GM21723 (cell line): ENCODE measurements around the gene BAIAP2.

Experiments
- ATAC-seq: cut with Tn5 transposase; IDR thresholded peaks from one replicate; pipeline ENCODE4 v1.9.1; 2021; ENCODE audit warnings: mild to moderate bottlenecking, moderate library complexity; ENCODE audit not compliant: unreplicated experiment

BAIAP2 gene

DNA sequence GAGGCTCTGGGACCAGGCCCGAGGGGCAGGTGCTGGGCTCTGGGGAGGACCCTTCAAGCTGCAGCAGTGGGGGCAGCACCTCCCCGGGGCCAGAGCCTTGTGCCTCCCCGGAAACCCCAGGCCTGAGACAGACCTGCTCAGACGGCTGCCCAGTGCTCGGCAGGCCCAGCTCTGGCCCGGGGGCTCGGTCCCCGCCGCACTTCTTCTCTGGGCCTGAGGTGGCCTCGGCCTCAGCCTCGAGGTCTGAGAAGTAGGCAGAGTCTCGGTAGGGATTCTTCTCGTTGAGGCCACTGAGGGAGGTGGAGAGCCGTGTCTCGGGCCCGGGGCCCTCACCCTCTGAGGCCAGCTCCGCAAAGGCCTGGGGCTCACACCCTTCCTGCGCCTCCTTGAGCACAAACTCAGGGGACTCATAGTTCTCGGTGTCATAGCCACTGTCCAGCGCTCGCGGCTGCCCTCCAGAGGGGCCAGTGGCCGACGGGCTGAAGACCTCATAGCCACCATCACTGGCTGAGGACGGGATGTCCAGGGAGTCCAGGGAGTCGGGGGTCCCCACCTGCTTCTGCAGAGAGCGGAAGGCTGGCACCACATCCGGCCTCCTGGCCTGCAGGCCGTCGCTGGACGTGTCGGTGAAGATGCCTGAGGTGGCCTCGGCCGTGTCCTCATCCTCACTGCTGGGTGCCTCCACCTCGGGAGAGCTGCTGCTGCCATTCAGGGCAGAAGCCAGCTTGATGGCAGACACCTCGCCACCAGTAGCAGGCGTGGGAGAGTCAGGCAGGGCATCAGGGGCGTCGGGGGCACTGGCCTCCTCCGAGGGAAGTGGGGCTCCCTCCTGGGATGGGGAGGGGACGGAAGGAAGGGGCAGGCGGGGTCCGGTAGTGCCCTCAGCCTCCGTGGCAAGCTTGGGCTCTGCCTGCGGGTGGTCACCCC lies 86.0 kb downstream of the BAIAP2 start:
- ATAC-seq = no peak

DNA sequence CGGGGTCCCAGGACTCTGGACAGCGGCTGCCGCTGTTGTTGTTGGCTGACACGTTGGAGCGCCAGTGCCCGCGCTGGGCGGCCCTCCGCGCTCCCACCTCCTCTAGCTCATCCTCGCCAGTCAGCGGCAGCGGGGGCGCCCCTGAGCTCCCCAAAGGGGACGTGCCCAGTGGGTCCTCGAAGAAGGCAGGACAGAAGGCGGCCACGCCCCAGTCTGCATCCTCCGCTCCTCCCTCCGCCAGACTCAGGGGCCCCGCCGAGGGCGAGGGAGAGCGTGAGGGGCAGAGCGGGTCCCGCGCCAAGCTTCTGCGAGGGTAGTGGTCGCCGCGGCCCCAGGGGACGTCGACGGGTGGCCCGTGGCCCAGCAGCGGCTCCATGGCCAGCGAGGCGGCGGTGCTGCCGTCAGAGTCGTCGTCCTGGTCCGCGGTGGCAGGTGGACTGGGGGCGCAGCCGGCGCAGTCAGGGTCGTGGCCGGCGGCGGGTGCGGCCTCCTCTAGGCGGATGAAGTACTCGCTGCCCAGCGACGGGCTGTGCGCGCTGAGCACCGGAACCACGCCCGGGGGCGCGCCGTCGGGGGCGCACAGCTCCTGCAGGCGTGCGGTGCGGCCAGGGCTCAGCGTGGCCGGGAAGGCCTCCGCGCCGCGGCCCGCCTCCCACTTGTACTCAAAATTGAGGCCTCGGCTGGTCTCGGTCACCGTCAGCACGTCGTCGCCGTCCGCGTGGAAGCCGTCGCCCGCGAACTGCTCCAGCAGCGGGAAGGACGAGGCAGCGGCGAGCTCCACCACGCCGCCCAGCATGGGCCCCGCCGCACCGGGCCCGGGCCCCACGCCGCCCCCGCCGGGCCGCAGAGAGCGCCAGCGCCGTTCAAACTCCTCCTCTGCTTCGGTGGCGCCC lies 87.1 kb downstream of the BAIAP2 start:
- no peak for ATAC-seq

DNA sequence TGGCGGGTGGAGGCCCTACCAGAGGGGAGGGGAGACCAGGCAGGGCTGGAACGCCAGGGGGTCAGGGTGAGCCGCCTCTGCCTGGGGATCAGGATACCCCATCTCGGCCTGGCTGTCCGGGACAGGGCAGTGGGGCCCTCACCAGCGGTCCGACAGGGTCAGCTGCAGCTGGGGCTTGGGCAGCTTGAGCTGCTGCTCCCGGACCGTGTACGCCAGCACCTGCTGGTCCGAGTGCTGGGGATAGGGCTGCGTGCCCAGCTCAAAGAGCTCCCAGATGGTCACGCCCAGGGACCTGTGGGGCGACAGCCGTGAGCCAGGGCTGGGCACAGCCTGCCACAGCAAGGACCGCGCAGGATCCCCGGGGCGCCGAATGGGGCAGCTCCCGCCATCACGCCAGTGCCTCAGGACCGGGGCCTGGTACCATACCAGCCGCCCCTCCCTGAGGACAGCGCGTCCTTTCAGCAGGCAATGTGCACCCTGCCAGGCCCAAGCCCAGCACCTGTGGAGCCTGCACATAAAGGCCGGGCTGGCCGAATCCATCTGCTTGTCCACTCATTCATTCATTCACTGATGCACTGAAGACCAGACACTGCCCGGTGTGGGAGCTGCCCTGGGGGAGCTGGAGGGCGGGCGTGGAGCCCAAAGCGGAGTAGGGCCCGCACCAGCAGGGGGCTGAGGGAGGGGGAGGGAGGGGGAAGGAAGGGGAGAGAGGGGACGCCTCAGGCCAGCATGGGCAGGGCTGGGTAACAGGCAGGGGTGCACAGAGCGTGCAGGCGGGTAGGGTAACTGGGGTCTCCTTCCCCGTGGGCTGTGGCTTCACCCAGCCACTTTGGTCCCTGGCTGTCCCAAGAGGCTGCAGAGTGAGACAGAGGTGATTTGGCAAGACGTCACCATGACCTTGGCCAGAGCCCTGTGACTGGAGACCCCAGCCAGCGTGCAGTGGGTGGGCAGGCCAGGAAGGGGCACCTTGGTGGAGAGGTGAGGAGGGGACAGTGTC lies 88.4 kb downstream of the BAIAP2 start:
- ATAC-seq = no peak

- no peak for ATAC-seq
Measured at GRCh38 chr17:81124377-81124776, 89.4 kb downstream of the BAIAP2 start.

DNA sequence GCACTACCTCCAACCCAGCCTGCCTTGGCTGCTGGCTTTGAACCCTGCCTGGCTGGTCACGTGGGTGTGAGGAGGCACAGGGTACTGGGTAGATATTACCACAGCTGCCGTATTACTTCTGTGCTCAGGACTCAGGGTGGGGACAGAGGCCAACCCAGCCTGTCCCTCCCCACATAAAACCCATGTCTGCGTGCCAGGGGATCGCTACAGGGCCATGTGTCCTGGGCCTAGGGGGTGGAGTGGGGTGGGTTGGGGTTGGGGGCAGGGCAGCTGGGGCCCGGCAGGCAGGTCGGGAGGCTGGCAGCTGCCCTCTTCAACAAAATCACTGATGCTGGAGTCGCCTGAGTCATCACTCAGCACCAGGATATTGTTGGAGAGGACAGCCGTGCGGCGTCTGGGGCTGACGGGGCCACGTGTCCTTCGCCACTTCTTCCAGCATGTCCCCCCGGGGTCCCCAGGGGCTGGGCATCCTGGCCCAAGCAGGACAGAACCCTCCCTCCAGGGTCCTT lies 90.7 kb downstream of the BAIAP2 start:
- no peak for ATAC-seq

DNA sequence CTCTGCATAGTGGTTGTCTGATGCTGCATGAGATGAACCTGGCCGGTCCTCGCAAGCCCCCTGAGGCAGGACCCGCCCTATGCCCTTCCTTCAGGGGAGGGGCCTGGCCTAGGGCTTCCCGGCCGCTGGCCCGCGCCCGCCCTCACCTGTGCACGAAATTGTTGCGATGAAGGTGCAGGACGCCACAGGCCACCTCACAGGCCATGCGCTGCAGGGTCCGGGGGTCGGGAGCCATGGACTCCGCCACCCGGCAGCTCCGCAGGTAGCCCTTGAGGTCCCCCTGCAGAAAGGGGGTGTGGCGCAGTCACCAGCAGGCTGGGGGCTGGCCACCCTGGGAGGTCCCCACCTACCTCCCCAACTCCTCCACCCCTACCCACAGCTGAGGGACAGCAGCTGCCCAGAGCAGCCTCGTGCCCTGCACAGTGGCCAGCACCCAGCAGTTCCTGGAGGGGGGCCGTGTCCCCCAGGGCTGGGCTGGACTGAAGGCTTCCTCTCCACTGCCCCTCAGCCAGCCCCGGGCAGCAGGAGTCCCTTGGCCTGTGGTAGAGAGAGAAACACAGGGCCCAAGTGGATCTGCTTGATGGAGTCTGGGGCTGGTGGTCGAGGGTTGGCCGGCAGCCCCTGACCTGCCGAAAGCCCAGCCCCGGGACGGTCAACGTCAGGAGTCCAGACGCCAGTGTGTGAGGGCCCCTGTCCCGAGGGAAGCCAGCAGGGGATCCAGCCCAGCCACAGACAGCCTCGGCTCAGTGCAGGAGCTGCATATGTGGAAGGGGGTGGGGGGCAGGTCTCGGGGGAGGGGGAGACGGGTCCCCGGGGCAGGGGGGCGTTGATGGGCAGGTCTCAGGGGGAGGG lies 91.6 kb downstream of the BAIAP2 start:
- ATAC-seq = no peak

DNA sequence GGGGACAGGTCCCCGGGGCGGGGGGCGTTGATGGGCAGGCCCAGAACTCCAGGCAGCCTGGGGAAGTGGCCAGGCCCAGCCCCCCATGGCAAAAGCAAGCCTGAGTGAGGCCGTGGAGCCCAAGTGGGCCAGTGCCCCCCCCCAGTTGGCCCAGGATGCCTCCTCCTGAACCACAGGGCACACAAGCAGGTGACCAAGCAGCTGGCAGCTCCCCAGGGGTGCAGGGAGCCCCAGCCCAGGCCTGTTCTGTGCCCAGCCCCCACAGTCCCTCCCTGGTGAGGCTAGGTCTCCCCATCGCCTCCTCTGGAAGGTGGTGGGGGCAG lies 92.1 kb downstream of the BAIAP2 start:
- ATAC-seq = no peak

DNA sequence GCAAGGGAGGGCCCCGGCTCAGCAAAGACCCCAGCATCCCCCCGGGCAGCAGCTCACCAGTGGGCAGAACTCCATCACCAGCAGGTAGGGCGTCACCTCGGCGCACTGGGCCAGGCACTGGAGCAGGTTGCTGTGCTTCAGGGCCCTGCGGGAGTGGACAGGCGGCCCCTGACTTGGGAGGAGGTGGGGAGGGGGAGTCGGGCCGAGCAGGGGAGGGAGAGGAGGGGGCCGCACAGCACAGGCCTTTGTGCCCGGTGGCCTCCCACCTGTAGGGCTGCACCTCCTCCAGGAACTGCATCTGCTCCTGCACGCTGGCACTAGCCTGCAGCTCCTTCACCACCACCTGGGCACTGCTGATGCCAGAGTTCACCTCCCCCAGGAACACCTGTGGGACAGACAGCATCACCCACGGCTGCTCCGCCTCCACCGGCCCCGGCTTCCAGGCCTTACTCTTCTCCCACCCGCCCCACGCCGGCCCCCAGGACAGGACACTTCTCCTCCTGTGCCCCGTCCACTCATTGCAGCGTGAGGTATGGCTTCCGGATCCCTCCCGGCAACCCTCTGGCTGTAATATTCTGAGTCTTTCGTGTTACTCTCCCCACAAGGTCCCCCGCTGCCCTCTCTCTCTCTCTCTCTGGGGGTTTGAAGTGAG lies 92.7 kb downstream of the BAIAP2 start:
- no peak for ATAC-seq

DNA sequence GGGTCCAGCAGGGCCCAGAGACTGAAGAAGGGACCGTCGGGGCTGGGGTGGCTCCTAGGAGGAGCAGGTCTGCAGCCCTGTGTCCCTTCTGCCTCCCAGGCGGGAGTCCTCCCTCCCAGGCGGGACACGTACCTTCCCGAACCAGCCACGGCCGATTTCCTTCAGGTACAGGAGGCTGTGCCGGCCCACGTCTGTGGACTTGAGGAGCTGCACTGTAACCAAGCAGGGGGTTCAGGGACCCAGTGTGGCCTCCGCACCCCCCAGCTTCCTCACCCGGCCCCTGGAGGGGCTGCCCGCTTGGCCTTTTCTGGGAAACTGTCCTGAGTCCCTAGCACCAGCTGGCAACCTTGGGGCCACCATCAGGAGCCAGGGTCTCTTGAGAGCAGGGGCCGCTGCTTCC lies 93.4 kb downstream of the BAIAP2 start:
- no peak for ATAC-seq

DNA sequence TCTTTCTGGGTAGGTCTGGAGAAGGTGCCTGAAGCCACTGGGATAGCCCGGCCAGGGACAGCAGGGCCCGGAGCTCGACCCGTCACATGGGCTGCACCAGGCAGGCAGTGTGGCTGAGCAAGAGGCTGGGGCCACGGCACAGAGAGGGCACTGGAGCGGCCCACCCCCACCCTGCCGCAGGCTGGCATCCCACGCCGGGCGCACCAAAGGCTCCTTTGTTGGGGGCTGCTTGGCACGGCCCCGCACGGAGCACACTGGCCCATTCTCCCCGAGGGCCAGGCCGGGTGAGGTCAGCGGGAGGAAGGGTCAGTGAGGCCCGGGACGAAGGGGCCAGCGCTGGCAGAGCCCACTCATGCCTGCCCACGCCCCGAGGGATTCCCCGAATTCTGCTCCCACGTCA lies 93.8 kb downstream of the BAIAP2 start:
- ATAC-seq = no peak

GRCh38 chr17:81129289-81129688 lies 94.3 kb downstream of the BAIAP2 start:
- no peak for ATAC-seq

DNA sequence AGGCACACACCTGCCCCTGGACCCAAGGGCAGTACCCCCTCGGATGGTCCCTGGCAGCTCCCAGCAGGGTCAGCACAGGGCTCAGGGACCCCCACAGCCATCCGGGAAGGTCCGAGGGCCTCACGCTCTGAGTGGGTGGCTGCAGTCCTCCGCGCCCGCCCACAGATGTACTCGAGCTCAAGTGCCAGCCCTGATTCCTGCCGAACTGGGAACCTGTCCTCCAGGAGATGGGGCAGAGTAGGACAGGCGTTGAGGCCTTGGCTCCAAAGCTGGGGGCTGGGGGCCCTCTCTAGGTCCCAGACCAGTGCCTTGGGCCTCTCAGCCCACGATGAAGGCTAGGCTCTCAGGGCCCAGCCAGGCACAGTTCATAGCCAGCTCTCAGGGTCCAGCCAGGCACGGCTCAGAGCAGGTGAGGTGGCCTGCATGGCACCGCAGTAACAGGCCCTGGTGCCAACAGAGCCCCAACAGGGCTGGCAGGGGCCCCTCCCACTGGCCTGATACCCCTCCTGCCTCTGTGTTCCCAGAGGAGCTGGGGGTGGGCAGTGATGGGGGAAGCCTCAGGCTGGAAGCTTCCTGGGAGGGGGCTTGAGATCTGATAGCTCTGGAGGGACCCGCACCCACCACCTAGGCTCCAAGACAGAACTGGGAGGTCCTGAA lies 94.9 kb downstream of the BAIAP2 start:
- no peak for ATAC-seq

DNA sequence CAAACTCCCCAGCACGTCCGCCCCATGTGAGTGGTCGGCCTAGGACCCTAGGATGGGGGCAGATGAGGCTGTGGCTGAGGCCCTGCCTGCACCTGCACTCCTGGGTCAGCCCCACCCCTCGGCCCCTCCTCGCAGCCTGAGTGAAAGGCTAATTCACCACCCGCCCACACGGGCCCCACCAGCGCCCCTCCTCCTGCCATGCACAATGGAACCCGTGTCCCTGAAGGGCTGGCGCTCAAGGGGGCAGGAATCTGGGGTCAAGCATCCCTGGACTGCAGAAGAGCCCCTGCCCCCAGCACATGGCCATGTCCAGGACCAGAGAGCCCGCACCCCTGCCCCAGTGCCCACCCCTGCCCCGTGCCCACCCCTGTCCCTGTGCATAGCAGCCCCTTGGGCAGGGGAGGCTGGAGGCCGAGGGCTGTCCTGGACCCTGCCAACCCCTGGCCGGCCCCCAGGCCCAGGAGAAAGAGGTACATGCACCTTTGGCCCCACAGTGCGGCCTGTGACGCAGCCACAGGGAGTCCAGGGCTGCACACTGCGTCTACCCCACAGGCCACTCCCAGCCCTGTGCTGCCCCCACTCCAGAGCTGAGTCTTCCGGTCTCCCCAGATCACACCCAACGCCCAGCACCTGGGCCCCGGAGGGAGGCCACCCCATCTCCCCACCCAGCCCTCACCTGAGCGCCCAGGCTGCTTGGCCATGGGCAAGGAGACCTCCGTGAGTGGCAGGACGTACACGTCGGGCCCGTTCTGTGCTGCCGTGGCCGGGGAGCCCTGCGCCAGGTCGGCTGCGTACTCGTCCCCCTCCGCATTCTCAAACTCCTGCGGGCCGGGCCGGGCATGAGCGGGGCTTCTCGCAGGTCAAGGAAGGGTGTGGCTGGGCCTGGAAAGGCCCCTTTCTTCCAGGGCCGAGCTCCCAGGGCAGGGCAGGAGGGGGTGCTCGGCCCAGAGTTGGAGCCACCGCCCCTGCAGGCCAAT lies 95.7 kb downstream of the BAIAP2 start:
- no peak for ATAC-seq

DNA sequence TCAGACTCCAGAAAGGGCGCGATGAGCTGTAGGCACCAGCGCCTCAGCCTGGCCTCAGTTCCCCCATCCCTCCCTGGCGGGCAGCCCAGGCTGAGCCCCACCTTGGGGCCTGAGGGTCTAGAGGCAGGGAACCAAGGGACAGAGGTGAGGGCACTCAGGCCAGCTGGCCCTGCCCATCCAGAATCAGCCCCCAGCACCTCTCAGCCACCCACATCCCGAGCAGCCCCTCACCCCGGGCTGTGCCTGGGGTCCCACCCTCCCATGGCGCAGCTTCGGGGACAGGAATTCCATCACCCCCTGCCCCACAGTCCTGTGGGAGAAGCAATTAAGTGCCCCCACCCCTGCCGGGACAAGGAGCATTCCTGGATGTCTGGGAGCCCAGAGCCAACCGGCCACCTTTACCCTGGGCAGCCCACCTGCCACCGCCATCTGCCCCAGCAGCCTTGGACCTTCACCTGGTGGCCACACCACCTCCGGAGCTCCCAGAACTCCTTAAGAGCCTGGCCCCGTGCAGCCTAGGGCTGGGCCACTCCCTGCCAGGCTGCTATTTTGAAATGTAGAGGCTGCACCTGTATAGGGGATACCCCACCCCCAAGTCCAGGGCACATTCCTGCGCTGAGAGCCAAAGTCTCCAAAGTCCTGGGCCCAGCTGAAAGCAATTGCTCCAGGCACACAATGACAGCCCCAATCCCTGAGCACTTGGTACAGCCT lies 96.7 kb downstream of the BAIAP2 start:
- no peak for ATAC-seq

- no peak for ATAC-seq
Measured at GRCh38 chr17:81132197-81132540, 97.2 kb downstream of the BAIAP2 start.

DNA sequence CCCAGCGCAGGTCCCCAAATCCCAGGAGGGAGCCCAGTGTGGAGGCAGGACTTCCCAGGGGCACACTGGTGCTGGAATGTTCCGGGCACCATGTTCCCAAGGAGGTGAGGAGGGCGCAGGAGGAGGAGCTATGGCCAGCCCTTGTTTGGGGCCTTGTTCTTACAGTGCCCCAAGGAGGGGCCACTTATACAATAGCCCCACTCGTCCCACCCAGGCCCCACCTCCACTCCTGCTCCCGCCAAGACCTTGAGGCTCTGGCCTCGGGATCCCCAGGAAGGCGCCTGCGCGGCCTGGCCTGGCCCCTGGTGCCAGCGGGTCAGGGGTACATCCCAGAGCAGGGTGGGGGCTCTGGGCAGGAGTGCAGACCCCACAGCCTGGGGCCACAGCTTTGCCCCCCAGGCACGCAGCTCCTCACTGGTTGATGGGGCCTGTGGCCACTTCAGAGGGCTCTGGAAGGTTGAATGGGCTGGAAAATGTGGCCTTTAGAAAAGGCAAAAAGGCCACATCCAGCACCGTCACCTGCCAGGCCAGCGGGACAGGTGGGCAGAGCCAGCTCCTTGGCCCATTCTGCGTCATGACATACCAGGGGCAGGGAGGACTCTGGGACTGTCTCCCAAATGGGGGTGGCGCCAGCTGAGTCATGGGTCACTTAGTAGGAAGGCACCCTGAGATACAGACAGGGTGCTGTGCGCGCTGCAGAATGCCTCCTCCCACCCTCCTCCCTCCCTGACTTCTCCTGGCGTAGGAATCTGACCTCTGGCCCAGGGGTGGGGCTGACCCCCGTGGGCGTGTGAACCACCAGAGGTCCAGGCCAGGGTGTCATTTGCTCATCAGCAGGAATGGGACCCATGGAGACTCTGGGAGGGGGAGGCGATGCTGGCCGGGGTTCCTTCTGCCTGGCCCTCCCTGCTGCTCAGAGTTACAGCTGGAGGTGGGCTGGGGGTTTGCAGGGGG lies 98.1 kb downstream of the BAIAP2 start:
- ATAC-seq = no peak
